Right ventricle myocardium superior (tissue), 1 donor: ENCODE results near the gene FOXC1. TPM values are rescaled to one million over a fixed set of nuclear protein-coding genes. Genes with fewer than 3 reads are reported as not detected.

Experiments used
- ATAC-seq: fragments of 200-7000 bp; cut with Tn5 transposase; one replicate; pipeline ENCODE4 v1.9.1; 2020; ENCODE audit warnings: mild to moderate bottlenecking; ENCODE audit not compliant: poor library complexity
- DNase-seq: peaks from one replicate; pipeline ENCODE4 v3.0.0-alpha.2; 2020
- intact Hi-C: fragments of 100-400 bp; cut with DNase I; formaldehyde crosslinking; loops from one replicate; pipeline ENCODE4 v1.11.2; 2022
- total RNA-seq: library from RNA; stranded (reverse); fragmentation: NEBNext Ultra II Directional; extraction: Animal tissue kit (Norgen Biotek cat#: 25700); gene quantifications from one replicate; pipeline ENCODE4 v1.2.1, GENCODE V29; 2021
- donor health status: DM: no; HTN: yes; CAD: no; lungs with severe emphysema.

The FOXC1 gene
- total RNA-seq, 1 donor from 2014 or later = 3.5 TPM

DNA sequence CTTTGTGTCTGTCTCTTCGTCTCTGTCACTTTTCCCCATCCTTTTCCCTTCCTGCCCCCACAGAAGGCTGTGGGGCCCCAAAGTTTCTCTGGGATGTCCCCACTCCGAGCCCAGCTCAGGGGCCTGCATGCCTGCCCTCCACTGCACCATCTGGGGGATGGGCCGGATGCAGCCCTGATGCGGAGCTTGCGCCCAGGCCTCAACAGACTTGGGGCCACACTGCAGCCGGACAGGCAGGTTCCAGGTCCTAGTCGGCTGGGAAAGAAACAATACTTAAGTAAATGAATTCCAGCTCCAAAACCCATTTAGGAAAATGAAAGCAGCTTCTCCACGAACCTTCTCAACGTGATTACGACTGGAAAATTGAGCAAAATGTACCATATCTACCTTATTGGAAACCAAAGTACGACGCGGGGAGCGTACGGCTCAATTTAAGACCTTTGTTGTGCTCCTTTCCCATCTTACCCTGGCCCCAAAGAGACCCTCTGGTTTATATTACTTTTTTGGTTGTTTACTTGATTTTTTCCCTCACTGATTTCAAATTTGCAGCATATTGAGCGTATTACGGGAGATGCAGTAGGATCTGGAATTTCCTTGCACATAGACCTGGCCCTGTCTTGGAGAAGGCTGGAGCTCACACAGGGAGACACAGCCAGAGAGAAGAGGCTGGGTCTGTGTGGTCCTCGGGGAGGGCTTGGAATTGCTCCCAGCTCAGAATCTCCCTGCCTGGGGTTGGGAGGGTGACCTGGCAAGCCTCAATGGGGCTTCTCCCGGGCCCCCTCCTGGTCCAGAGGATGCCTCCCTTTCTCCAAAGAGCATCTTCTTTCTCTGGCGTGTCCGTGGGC, 8.0 kb downstream of the FOXC1 start:
- intact Hi-C loops = no loop called here
- ATAC-seq = no peak
- no peak for DNase-seq

- no peak for ATAC-seq
- intact Hi-C loops = no loop called here
- no peak for DNase-seq
These were observed 8.8 kb downstream of the FOXC1 start for GRCh38 chr6:1618311-1619097.

DNA sequence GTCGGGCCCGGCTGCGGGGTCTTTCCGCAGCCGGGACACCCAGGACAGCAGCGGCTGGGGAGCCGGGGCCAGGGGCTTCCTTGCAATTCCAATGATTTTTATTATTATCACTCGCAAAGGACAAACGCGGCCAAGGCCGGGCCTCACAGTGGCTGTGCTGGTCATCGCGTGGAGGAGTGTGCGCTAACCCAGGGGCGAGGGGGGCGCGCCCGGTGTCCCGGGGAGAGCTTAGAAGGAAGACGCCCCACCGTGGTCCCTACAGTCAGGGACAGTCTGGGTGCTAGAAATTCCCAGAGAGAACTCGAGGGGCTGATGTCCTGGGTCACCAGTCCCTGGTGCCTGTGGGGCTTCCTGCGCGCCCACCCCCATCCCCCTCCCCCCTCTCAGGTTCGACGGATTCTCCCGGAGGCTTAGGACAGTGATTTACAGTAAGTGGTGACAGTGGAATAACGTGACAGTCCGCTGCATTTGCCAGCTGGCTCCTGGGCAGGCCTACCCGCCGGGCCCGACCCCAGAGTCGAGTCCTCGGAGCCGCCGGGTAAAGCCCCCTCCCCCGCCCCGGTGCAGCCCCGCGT, 9.5 kb downstream of the FOXC1 start:
- ATAC-seq = no peak
- no peak for DNase-seq
- intact Hi-C loops = no loop called here

- intact Hi-C loops = no loop called here
- ATAC-seq = peak; percentile 13
- DNase-seq = no peak
These were observed 10.2 kb downstream of the FOXC1 start for GRCh38 chr6:1619673-1620503.

DNA sequence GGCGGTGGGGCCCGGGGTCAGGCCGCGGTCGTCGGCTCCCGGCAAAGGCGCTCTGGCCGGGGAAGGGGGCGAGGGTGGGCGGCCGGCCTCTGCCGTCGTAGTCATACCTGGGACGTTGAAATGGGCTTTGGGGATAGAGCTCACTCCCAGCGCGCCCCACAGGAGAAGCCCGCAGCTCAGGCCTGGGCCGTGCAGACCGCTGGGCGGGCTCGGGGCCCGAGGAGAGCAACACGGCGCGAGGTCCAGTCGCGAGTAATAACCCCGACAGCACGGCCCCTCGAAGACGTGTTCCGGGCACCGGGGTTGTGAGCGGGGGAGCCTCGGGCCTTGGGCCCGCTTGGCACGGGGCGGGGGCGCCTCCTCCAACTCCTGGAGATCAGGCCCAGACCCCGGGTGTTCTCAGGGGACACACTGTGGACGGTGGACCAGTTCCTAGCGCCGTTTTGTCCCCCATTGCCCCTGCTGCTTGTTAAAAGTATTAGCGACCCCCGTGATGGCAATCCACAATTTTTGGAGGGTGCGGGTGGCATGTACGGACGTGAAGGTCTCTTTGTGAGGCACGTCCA, 10.9 kb downstream of the FOXC1 start:
- intact Hi-C loops = no loop called here
- DNase-seq = no peak
- no peak for ATAC-seq

DNA sequence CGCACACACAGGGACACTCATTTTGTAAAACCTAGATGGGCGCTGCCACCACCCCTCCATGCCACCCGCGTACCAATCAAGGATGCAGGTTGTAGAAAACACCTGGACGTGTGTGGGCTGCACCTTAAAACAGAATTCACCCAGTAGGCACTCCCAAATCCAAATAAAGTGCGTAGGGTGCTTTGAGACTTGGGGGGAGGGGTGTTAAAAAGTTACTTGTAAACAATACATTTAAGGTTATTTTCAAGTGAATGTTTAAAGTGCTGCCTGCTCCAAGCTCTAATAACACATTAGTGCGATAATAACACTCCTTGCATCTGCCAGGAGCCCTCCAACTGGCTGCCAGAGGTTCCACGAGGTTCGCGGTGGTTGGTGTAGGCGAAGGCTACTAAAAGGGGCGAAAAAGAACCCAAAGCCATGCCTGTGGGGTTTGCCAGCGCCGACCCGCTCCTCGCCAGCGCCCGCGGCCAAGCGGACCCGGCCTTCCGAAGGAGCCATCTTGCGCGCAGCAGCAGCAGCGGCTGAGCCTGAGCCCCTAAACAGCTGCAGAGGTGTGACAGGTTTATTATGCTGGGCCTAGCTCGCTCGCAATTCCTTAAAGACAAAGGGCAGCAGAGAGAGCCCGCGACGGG, 11.5 kb downstream of the FOXC1 start:
- intact Hi-C loops = no loop called here
- no peak for ATAC-seq
- no peak for DNase-seq

GRCh38 chr6:1622220-1622850, 12.6 kb downstream of the FOXC1 start:
- no peak for ATAC-seq
- intact Hi-C loops = no loop called here
- DNase-seq = no peak

DNA sequence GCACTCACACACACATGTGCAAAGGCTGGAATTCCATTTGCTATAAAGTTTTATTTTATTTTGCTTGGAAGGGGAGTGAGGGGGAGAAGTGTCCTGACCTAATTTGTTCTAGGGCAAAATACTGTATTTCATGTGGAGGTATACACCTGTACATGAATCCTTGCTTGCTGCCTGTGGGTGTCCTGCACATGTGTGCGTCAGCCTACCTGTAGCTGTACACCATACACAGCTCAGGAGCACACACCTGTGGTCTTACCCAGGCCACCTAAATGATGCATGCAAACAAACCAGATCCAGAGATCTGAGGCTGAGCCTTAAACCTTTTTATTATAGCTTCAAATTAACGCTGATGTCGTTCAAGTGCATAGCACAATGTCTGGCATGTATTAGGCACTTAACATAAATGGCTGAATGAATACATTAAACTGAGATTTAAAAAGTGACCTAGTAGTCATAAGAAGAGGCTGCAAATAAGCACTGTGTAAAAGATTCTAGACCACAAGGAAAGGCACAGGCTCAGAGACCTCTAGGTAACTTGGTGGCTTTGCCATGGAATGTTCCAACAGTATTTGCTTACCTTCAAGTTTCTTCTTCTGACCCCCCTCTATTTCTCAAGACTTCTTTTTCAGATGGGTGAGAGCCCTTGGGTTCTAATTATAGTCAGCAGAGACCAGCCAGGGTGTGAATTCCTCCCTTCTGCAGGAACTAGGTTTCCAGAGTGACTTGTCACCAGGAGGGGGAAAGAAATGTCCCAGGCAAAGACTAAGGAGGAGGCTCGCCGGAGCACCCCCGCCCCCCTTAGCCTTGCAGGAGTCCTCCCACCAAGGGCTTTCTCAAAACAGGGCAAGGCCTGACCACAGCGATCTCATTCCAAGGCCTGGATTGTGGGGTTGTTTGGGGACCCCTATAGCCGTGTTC, 13.4 kb downstream of the FOXC1 start:
- intact Hi-C loops = no loop called here
- ATAC-seq (no peak), DNase-seq (no peak)

DNA sequence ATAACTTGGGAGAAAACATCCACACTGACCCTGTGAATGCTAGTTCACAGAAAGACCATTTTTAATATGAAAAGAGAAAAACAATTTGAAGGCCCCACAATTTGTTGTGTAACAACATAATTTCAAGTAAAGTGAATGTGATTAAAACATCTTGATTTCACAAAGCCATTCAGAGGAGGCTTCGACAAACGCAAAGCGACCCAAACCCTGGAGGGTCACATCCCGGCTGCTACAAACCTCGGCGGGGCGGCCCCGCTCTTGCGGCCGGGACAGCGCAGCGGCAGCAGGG, 14.0 kb downstream of the FOXC1 start:
- ATAC-seq = no peak
- intact Hi-C loops = no loop called here

DNA sequence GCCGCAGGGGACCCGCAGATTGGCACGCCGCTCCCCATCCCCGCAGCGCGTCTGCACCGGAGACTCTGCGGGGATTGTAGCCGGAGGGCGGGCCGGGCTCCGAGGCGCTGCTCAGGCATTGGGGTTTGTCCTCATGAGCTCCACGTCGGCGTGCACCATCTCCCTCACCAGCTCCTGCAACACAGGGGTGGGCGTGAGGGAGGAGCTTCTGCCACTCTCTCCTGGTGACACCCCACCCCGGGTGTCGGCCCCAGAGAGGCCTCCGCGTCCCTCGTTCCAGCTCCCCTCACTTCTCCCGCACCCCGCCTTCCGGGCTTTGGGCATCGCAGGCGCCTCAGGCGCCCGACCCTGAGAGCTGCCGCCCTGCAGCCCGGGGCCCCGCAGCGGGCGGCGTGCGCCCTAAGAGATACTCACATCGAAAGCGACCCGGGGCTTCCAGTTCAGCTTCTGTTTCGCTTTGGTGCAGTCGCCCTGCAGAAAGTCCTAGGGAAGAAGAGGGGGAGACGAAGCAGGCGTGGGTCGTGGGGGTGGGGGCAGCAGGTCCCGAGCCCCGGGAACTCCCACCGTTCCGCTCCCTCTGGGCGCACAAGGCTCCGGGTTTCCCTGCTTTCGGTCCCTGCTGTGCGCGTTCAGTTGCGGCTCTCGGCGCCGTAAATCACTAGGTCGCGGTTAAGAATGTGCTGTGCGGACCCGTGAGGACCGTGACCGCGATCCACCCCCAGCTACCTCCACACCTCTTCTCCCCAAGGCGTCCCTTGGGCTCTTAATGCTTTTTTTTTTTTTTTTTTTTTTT, 14.5 kb downstream of the FOXC1 start:
- no peak for DNase-seq
- intact Hi-C loops = no loop called here
- ATAC-seq = peak; percentile 25

More for the DNA sequence above, 14.0 kb downstream of the FOXC1 start:
- DNase-seq = no peak

GRCh38 chr6:1624851-1625781, 15.4 kb downstream of the FOXC1 start:
- DNase-seq = no peak
- intact Hi-C loops = no loop called here
- peak; percentile 75 for ATAC-seq

GRCh38 chr6:1625794-1626435, 16.2 kb downstream of the FOXC1 start:
- DNase-seq (no peak), ATAC-seq (no peak)
- intact Hi-C loops = no loop called here

- intact Hi-C loops = no loop called here
- no peak for DNase-seq
- no peak for ATAC-seq
These were observed 16.8 kb downstream of the FOXC1 start for GRCh38 chr6:1626481-1626880.

DNA sequence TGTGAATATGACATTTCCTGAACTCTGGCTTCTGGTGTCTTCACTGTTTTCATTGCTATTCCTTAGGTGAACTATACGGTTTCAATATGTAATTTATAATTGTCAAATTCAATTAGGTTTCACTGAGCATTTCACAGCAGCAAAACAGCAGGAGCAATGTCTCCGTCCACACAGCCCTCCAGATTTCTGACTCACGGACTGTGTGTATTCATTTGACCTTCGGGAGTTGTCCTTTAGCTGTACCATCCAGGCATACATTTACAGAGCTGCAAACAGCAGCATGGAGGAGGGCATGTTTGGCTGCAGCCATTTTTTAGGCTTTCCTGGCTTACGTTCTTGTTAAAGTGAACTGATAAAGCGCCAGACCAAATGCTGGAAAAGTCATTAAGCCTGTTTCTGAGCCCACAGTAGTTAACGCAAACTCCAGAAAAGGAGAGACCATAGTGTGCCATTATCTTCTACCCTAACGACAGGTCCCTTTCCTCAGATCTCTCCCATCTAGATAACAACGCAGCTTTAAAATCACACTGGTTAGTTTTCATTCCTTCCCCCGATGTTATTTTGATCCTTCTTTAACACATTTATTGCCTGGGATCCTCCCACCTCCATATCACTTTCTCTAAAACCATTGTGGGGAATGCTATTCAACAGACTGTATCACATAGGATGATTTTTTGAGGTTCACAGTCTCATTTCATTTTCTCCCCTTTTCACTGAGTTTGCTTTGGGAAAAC, 18.3 kb downstream of the FOXC1 start:
- intact Hi-C loops = no loop called here
- DNase-seq (no peak), ATAC-seq (no peak)
